ENCODE results near the gene AGRN.
A peak's percentile ranks its signal among the peaks of the same experiment; 100 is the strongest.
"Not testable (repeated sequence)": the region's sequence is repeated elsewhere in the genome, so short reads cannot be mapped to it uniquely, and the experiment has no call there.

Gene AGRN

DNA sequence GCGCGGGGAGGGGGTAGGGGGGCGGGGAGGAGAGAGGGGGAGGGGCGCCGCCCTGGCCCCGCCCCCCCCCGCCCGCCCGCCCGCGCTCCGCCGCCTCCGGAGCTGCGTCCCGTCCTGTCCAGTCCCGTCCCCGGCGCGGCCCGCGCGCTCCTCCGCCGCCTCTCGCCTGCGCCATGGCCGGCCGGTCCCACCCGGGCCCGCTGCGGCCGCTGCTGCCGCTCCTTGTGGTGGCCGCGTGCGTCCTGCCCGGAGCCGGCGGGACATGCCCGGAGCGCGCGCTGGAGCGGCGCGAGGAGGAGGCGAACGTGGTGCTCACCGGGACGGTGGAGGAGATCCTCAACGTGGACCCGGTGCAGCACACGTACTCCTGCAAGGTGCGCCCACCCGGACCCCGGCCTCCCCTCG, at the start of gene AGRN:
Gene AGRN, plus strand, starts transcription at position 121 of the 405 bp plus-strand sequence. Its CDS starts 53 bp downstream, at position 174.
- no peak for DNase-seq (ENCODE audit: low spot score)

DNA sequence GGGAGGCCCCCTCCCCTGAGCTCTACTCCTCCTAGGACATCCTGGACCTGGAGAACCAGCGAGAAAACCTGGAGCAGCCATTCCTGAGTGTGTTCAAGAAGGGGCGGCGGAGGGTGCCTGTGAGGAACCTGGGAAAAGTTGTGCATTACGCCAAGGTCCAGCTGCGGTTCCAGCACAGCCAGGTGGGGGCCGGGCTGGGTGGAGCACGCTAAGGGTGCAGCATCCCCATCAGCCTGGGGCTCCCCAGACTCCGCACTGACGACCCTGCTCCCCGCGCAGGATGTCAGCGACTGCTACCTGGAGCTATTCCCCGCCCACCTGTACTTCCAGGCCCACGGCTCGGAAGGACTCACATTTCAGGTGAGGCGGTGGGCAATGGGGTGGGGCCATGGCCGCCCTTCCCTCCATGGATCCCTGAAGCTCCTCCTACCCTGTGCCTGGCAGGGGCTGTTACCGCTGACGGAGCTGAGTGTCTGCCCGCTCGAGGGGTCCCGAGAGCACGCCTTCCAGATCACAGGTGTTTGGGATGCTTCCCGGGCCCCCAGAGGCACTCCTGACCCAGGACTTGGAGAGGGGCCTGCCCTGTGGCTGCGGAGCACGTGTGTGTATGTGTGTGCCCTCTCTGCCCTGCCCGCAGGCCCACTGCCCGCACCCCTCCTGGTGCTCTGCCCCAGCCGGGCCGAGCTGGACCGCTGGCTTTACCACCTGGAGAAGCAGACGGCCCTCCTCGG, 49.5 kb upstream of the AGRN start:
- DNase-seq (ENCODE audit: low spot score) = no peak

GRCh38 chr1:970973-971730, 48.8 kb upstream of the AGRN start:
- DNase-seq (ENCODE audit: low spot score) = no peak

GRCh38 chr1:971751-972506, 48.0 kb upstream of the AGRN start:
- DNase-seq (ENCODE audit: low spot score) = no peak

GRCh38 chr1:972726-973458, 47.0 kb upstream of the AGRN start:
- no peak for DNase-seq (ENCODE audit: low spot score)

GRCh38 chr1:973459-974292, 46.2 kb upstream of the AGRN start:
- DNase-seq (ENCODE audit: low spot score) = no peak

- DNase-seq (ENCODE audit: low spot score) = no peak
Observed at GRCh38 chr1:974293-974640, 45.7 kb upstream of the AGRN start.

- no peak for DNase-seq (ENCODE audit: low spot score)
Observed at GRCh38 chr1:974687-975328, 45.1 kb upstream of the AGRN start.

DNA sequence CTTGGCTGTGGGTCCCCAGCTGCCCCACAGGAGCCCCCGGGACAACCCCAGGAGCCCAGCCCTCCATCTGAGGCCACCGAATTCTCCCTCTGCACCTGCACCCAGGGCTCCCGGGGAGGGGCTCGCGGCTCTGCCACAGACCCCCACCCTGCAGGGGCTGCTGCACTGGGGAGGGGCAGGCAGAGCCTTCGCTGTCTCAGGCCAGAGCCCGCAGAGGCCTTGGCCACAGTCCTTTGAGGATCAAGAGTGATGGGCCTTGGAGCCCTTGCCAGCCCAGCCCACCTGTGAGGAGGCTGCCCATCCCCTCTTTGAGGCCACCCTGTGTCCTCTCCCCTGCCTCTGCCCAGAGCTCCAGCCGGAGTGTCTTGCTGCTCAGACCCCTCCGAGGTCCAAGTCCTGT, 44.6 kb upstream of the AGRN start:
- no peak for DNase-seq (ENCODE audit: low spot score)

GRCh38 chr1:975896-976683, 43.8 kb upstream of the AGRN start:
- DNase-seq (ENCODE audit: low spot score) = peak; percentile 70

DNA sequence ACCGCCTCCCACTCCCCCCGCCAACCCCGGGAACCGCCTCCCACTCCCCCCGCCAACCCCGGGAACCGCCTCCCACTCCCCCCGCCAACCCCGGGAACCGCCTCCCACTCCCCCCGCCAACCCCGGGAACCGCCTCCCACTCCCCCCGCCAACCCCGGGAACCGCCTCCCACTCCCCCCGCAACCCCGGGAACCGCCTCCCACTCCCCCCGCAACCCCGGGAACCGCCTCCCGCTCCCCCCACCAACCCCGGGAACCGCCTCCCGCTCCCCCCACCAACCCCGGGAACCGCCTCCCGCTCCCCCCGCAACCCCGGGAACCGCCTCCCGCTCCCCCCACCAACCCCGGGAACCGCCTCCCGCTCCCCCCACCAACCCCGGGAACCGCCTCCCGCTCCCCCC, 43.1 kb upstream of the AGRN start:
- DNase-seq (ENCODE audit: low spot score) = not testable (repeated sequence)

GRCh38 chr1:978069-978834, 41.7 kb upstream of the AGRN start:
- DNase-seq (ENCODE audit: low spot score) = no peak

GRCh38 chr1:978835-979743, 40.8 kb upstream of the AGRN start:
- no peak for DNase-seq (ENCODE audit: low spot score)

GRCh38 chr1:979744-980072, 40.2 kb upstream of the AGRN start:
- DNase-seq (ENCODE audit: low spot score) = no peak

- DNase-seq (ENCODE audit: low spot score) = no peak
Observed at GRCh38 chr1:980137-980571, 39.8 kb upstream of the AGRN start.

DNA sequence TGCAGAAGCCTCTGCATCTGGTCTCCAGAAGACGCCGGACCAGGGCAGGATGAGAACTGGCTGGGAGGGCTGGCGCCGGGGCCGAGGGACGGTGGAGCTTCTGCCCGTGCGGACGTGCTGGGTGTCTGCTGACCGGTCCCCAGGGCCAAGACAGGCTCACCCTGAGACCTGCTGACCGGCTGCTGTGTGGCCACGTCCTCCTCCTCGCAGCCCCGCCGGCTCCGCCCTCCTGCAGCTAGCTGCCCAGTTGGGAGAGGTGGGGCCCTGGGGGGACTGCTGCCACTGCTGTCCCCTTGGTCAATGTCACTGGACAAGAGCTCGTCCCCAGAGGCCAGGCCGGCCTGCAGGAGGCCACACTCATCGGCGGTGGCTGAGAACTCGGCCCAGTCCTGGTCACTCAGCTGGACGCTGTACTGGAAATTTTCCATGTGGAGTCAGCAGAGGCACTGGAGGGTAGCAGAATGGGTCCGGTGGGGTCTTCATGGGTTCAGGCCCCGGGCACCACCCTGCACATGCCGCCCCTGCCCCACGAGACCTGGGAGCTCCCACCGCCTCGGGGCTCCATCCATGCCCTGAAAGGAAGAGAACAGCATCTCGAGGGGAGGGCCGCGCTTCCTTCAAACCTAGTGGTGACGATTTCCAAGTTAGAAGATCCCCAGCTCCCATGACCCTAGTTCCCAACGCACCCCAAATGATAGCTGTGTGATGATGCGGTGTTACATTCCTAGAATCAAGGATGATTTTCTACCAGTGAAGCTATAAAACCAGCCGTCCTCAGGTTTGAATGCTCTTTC, 39.1 kb upstream of the AGRN start:
- no peak for DNase-seq (ENCODE audit: low spot score)

- no peak for DNase-seq (ENCODE audit: low spot score)
Observed at GRCh38 chr1:981491-981954, 38.4 kb upstream of the AGRN start.
